HL-60 (cell line): Measurements from ENCODE around the gene XPR1.

Source experiments
- GABPA ChIP-seq: IDR thresholded peaks from 2 replicates; pipeline ENCODE4 v1.6.1; 2012; ENCODE audit warnings: low read depth
- POLR2AphosphoS5 ChIP-seq: IDR thresholded peaks from 2 replicates; pipeline ENCODE4 v1.6.1; 2012; ENCODE audit warnings: low read depth
- TF ChIP-seq, protein P1 (sequence below): IDR thresholded peaks from one replicate; pipeline ENCODE4 v1.5.1; 2011; ENCODE audit warnings: low read length, control low read depth, inconsistent platforms; ENCODE audit not compliant: insufficient read depth
- TF ChIP-seq, protein P2 (sequence below): IDR thresholded peaks from 2 replicates; pipeline ENCODE4 v1.6.1; 2012; ENCODE audit warnings: low read depth; ENCODE audit not compliant: insufficient replicate concordance

GRCh38 chr1:180918519-180918918 lies 286.7 kb downstream of the XPR1 start:
- TF ChIP-seq GABPA (no peak), POLR2AphosphoS5 (no peak)
- TF ChIP-seq, protein P1, sequence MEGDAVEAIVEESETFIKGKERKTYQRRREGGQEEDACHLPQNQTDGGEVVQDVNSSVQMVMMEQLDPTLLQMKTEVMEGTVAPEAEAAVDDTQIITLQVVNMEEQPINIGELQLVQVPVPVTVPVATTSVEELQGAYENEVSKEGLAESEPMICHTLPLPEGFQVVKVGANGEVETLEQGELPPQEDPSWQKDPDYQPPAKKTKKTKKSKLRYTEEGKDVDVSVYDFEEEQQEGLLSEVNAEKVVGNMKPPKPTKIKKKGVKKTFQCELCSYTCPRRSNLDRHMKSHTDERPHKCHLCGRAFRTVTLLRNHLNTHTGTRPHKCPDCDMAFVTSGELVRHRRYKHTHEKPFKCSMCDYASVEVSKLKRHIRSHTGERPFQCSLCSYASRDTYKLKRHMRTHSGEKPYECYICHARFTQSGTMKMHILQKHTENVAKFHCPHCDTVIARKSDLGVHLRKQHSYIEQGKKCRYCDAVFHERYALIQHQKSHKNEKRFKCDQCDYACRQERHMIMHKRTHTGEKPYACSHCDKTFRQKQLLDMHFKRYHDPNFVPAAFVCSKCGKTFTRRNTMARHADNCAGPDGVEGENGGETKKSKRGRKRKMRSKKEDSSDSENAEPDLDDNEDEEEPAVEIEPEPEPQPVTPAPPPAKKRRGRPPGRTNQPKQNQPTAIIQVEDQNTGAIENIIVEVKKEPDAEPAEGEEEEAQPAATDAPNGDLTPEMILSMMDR = no peak
- TF ChIP-seq, protein P2, sequence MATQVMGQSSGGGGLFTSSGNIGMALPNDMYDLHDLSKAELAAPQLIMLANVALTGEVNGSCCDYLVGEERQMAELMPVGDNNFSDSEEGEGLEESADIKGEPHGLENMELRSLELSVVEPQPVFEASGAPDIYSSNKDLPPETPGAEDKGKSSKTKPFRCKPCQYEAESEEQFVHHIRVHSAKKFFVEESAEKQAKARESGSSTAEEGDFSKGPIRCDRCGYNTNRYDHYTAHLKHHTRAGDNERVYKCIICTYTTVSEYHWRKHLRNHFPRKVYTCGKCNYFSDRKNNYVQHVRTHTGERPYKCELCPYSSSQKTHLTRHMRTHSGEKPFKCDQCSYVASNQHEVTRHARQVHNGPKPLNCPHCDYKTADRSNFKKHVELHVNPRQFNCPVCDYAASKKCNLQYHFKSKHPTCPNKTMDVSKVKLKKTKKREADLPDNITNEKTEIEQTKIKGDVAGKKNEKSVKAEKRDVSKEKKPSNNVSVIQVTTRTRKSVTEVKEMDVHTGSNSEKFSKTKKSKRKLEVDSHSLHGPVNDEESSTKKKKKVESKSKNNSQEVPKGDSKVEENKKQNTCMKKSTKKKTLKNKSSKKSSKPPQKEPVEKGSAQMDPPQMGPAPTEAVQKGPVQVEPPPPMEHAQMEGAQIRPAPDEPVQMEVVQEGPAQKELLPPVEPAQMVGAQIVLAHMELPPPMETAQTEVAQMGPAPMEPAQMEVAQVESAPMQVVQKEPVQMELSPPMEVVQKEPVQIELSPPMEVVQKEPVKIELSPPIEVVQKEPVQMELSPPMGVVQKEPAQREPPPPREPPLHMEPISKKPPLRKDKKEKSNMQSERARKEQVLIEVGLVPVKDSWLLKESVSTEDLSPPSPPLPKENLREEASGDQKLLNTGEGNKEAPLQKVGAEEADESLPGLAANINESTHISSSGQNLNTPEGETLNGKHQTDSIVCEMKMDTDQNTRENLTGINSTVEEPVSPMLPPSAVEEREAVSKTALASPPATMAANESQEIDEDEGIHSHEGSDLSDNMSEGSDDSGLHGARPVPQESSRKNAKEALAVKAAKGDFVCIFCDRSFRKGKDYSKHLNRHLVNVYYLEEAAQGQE = no peak
